IMR-90 (cell line): Measurements from ENCODE around the gene RGS19. TPM values are rescaled to one million over a fixed set of nuclear protein-coding genes. Genes with fewer than 3 reads are reported as not detected.

Experiments
- ATAC-seq: fragments of 200-7000 bp; cut with Tn5 transposase; 2 replicates; pipeline ENCODE4 v1.9.1; 2020; ENCODE audit warnings: low read depth, mild to moderate bottlenecking, moderate library complexity
- BruUV-seq: library from RNA; stranded (reverse); fragments of 400-500 nt; replicated peaks from 2 replicates; lab custom pipeline; 2021; lab: Mats Ljungman, UMichigan
- CTCF ChIA-PET: fragments of 300-600 bp; formaldehyde crosslinking; extraction: SDS; loops from one replicate; lab custom pipeline; 2021; ENCODE audit warnings: antibody characterized with exemption; lab: Yijun Ruan, JAX
- POLR2A ChIA-PET: fragments of 300-600 bp; sonication (Branson Sonifier 250); formaldehyde crosslinking; loops from one replicate; lab custom pipeline; 2022; ENCODE audit warnings: antibody characterized with exemption; ENCODE audit not compliant: unreplicated experiment; lab: Charles Lee
- DNase-seq: peaks from one replicate; pipeline ENCODE4 v3.0.0; 2013
- H2AFZ ChIP-seq: replicated peaks from 2 replicates; pipeline ENCODE3; 2013; ENCODE audit warnings: low read length, mild to moderate bottlenecking; ENCODE audit not compliant: poor library complexity
- H2AK5ac ChIP-seq: 2 replicates; pipeline ENCODE4 v1.6.1; 2013; ENCODE audit warnings: low read depth, low read length, inconsistent platforms
- H2AK9ac ChIP-seq: replicated peaks from 2 replicates; pipeline ENCODE3; 2013; ENCODE audit warnings: mild to moderate bottlenecking, low read depth, low read length, moderate library complexity; ENCODE audit not compliant: poor library complexity
- H2BK120ac ChIP-seq: 2 replicates; pipeline ENCODE4 v1.6.1; 2013; ENCODE audit warnings: low read depth, low read length, inconsistent platforms
- H2BK15ac ChIP-seq: 3 replicates; pipeline ENCODE4 v1.6.1; 2013; ENCODE audit warnings: low read depth, low read length, inconsistent platforms
- H2BK20ac ChIP-seq: 2 replicates; pipeline ENCODE4 v1.6.1; 2013; ENCODE audit warnings: low read depth, mild to moderate bottlenecking, inconsistent platforms, low read length, moderate library complexity
- H2BK5ac ChIP-seq: 2 replicates; pipeline ENCODE4 v1.6.1; 2013; ENCODE audit warnings: mild to moderate bottlenecking, low read depth, low read length, inconsistent platforms; ENCODE audit not compliant: poor library complexity, severe bottlenecking
- H3K14ac ChIP-seq: replicated peaks from 2 replicates; pipeline ENCODE4 v1.6.1; 2013; ENCODE audit warnings: low read depth, low read length, inconsistent platforms
- H3K18ac ChIP-seq: 2 replicates; pipeline ENCODE4 v1.6.1; 2013; ENCODE audit warnings: low read depth, low read length, control low read depth
- H3K23ac ChIP-seq: 2 replicates; pipeline ENCODE4 v1.6.1; 2013; ENCODE audit warnings: low read depth, low read length, inconsistent platforms
- H3K27ac ChIP-seq: 2 replicates; pipeline ENCODE4 v1.5.1; 2013; ENCODE audit warnings: mild to moderate bottlenecking, control low read depth, low read length; ENCODE audit not compliant: insufficient read depth
- H3K27me3 ChIP-seq: 2 replicates; pipeline ENCODE4 v1.6.1; 2013; ENCODE audit warnings: low read length; ENCODE audit not compliant: control insufficient read depth, insufficient read depth
- H3K36me3 ChIP-seq: 2 replicates; pipeline ENCODE4 v1.6.1; 2013; ENCODE audit warnings: low read length, mixed read lengths; ENCODE audit not compliant: control insufficient read depth, insufficient read depth
- H3K4ac ChIP-seq: 2 replicates; pipeline ENCODE4 v1.6.1; 2013; ENCODE audit warnings: low read depth, low read length, inconsistent platforms
- H3K4me1 ChIP-seq: 2 replicates; pipeline ENCODE4 v1.6.1; 2013; ENCODE audit warnings: low read length, mixed read lengths; ENCODE audit not compliant: control insufficient read depth, insufficient read depth
- H3K4me2 ChIP-seq: 2 replicates; pipeline ENCODE4 v1.6.1; 2013; ENCODE audit warnings: low read depth, mild to moderate bottlenecking, control low read depth, low read length, moderate library complexity
- H3K4me3 ChIP-seq: 2 replicates; pipeline ENCODE4 v1.5.1; 2013; ENCODE audit warnings: low read depth, mild to moderate bottlenecking, control low read depth, low read length, moderate library complexity; ENCODE audit not compliant: insufficient read depth
- H3K56ac ChIP-seq: 2 replicates; pipeline ENCODE4 v1.6.1; 2013; ENCODE audit warnings: low read length, inconsistent platforms; ENCODE audit not compliant: insufficient read depth; ENCODE audit errors: extremely low read depth
- H3K79me1 ChIP-seq, 2 experiments: 2 replicates each; pipeline ENCODE4 v1.6.1; 2013; ENCODE audit warnings: low read length in 2 of 2, inconsistent platforms in 1 of 2, low read depth in 1 of 2
- H3K9ac ChIP-seq: 2 replicates; pipeline ENCODE4 v1.6.1; 2013; ENCODE audit warnings: low read depth, low read length, control low read depth
- H3K9me1 ChIP-seq: 2 replicates; pipeline ENCODE4 v1.6.1; 2013; ENCODE audit warnings: low read length, inconsistent platforms; ENCODE audit not compliant: insufficient read depth
- H3K9me3 ChIP-seq: 2 replicates; pipeline ENCODE4 v1.6.1; 2013; ENCODE audit warnings: low read length; ENCODE audit not compliant: control insufficient read depth, insufficient read depth
- H4K20me1 ChIP-seq: 2 replicates; pipeline ENCODE4 v1.6.1; 2013; ENCODE audit warnings: low read length, inconsistent platforms; ENCODE audit not compliant: insufficient read depth
- H4K5ac ChIP-seq: 2 replicates; pipeline ENCODE4 v1.6.1; 2013; ENCODE audit warnings: mild to moderate bottlenecking, low read depth, low read length, control low read depth
- H4K8ac ChIP-seq, 2 experiments: 2 replicates each; pipeline ENCODE4 v1.6.1; 2013; ENCODE audit warnings: low read depth in 2 of 2, low read length in 2 of 2, control low read depth in 1 of 2, inconsistent platforms in 1 of 2
- H4K91ac ChIP-seq: 2 replicates; pipeline ENCODE4 v1.6.1; 2013; ENCODE audit warnings: low read depth, low read length, inconsistent platforms; ENCODE audit not compliant: insufficient read depth
- ELK1 ChIP-seq: fragments of 150-350 bp; IDR thresholded peaks from 2 replicates; pipeline ENCODE4 v1.6.1; 2016; ENCODE audit warnings: low read depth, mild to moderate bottlenecking, low read length, moderate library complexity, borderline replicate concordance
- RAD21 ChIP-seq: IDR thresholded peaks from 2 replicates; pipeline ENCODE4 v1.6.1; 2012; ENCODE audit warnings: low read length, improper control_type of control experiment
- RCOR1 ChIP-seq: IDR thresholded peaks from 2 replicates; pipeline ENCODE4 v1.6.1; 2012; ENCODE audit warnings: mild to moderate bottlenecking, low read length, improper control_type of control experiment; ENCODE audit not compliant: insufficient replicate concordance
- WGBS, 2 experiments: methylation state at CpG; one replicate each; pipeline versions ENCODE4 v1.1.5 to v1.1.7; 2013; ENCODE audit warnings: missing lambda C conversion rate in 2 of 2; ENCODE audit not compliant: insufficient read length in 1 of 2; ENCODE audit errors: extremely low coverage in 2 of 2; 5-methylcytosine and 5-hydroxymethylcytosine counted together
- dilution Hi-C: fragments of 300-500 bp; cut with HindIII; formaldehyde crosslinking; loops from one replicate; pipeline ENCODE4 v1.14.3; 2018; ENCODE audit warnings: low sequenced_read_pairs; ENCODE audit not compliant: unreplicated experiment
- in situ Hi-C: fragments of 300-500 bp; cut with MboI; formaldehyde crosslinking; loops from 3 replicates; pipeline ENCODE4 v1.14.3; 2019; ENCODE audit warnings: low sequenced_read_pairs, inconsistent platforms, mixed read lengths
- intact Hi-C: fragments of 100-400 bp; cut with micrococcal nuclease; formaldehyde crosslinking; loops from 2 replicates; pipeline ENCODE4 v1.10.0; 2022
- polyA plus RNA-seq, 3 experiments: library from polyadenylated mRNA; depleted of rRNA; stranded (reverse); fragments of >200 nt; gene quantifications; 2 replicates each; pipeline ENCODE4 v1.2.3, GENCODE V29; 2012; ENCODE audit warnings: low replicate concordance in 1 of 3
- total RNA-seq: library from RNA; depleted of rRNA; stranded (reverse); fragments of >200 nt; gene quantifications from 2 replicates; pipeline ENCODE4 v1.2.3, GENCODE V29; 2012

The RGS19 gene
- total and polyA plus RNA-seq, 2 of the 4 experiments (the other 2 are of a cell fraction): 7.7 to 17.5 TPM

GRCh38 chr20:64024141-64024990 lies 55.0 kb downstream of the RGS19 start:
- in situ Hi-C loops: no loop called here
- dilution Hi-C loops: no loop called here
- no peak for ATAC-seq
- peaks cover 8 to 16% of the 10 kb centered on the region in 2 experiments; a peak in 3 of 4 replicates for H3K79me1 ChIP-seq
- ChIA-PET POLR2A (no interaction called here), CTCF (interaction anchor here (0.6 kb wide), 1 partner anchor 487 kb away, joined by 3 read pairs; the partner anchor contains the start of gene PTK6)
- H3K36me3 ChIP-seq: peaks cover 71% of the 10 kb centered on the region
- no peak overlapping the region for H3K56ac ChIP-seq
- no peak overlapping the region for H3K27ac ChIP-seq
- no peak overlapping the region for H3K9ac ChIP-seq
- no peaks in the 10 kb centered on the region for H3K27me3 ChIP-seq
- no peak overlapping the region for H4K8ac ChIP-seq
- no peak overlapping the region for H3K4me3 ChIP-seq
- H2BK15ac ChIP-seq: no peak overlapping the region
- no peak overlapping the region for H2BK120ac ChIP-seq
- no TSS peak for BruUV-seq
- no peak overlapping the region for H2AK9ac ChIP-seq
- H3K4ac ChIP-seq: no peak overlapping the region
- WGBS, 2 experiments: 93% methylated on average over 3 of the region's 17 CpGs; no CpG with 5 or more reads in 1 of the 2 experiments
- TF ChIP-seq RAD21: no peak
- no peak for TF ChIP-seq RCOR1
- no peak for TF ChIP-seq ELK1
- H2AFZ ChIP-seq: no peak overlapping the region
- H4K91ac ChIP-seq: no peak overlapping the region
- H3K18ac ChIP-seq: no peak overlapping the region
- no peaks in the 10 kb centered on the region for H3K4me1 ChIP-seq
- DNase-seq: no peak
- no peak overlapping the region for H3K23ac ChIP-seq
- no peak overlapping the region for H2AK5ac ChIP-seq
- no peak overlapping the region for H2BK5ac ChIP-seq
- H2BK20ac ChIP-seq: no peak overlapping the region
- no peak overlapping the region for H3K14ac ChIP-seq
- peaks cover 16% of the 10 kb centered on the region for H4K20me1 ChIP-seq
- H4K5ac ChIP-seq: no peak overlapping the region
- intact Hi-C loops: no loop called here
- peaks cover 4% of the 10 kb centered on the region; the same call in 1 of the 2 replicates for H3K9me1 ChIP-seq
- no peak overlapping the region for H3K4me2 ChIP-seq
- no peaks in the 10 kb centered on the region for H3K9me3 ChIP-seq
